ENCODE data around the gene ZSCAN5A. TPM values are rescaled to one million over a fixed set of nuclear protein-coding genes. Genes with fewer than 3 reads are reported as not detected.
A peak's percentile ranks its signal among the peaks of the same experiment; 100 is the strongest.

ZSCAN5A gene
- total and polyA plus RNA-seq, 9 of the 15 experiments (the other 6 are each of a cell fraction or from before 2014, with no cell fraction given): 5.8 to 15.3 (median 11.8) TPM

DNA sequence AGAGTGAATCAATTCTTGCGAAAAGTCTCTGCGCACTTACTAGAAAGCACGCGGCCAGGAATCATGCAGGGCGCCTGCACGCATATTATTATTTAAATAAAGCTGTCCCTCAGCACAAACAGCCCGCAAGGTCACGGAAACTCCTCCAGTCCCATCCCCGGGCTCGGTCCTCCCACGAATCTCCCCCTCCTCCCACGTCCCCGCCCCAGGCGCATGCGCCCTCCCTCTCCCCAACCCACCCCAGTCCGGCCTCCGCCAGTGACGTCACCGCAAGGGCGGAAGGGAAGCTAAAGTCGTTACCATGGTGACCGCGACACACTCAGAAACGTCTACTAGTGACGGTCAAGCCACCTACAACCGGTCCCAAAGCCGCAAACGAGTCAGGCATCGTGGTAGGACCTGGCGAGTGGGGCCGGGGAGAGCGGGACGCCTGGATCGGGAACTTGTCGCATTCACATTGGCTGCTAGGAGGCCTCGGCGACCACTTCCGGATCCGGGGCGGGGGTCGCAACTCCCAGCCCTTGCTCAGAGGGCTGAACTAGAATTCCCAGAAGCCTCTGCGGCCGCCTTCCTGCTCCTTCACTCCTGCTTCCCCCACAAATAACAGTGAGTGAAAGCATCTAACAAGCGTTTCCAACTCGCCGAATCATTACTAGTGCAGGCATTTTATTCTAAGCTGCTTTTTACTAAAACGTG, at the start of gene ZSCAN5A (continued):
- TF ChIP-seq, protein P1, sequence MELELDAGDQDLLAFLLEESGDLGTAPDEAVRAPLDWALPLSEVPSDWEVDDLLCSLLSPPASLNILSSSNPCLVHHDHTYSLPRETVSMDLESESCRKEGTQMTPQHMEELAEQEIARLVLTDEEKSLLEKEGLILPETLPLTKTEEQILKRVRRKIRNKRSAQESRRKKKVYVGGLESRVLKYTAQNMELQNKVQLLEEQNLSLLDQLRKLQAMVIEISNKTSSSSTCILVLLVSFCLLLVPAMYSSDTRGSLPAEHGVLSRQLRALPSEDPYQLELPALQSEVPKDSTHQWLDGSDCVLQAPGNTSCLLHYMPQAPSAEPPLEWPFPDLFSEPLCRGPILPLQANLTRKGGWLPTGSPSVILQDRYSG (tag; conservative IDR thresholded peaks at IDR 0.05; ENCODE audit: low read depth): peak; percentile 75; the same call in 1 of the 2 replicates
- TF ChIP-seq TBP (optimal IDR thresholded peaks at IDR 0.05; ENCODE audit: low read depth, low read length): peak; percentile 58
- TF ChIP-seq RCOR1 (IDR thresholded peaks at IDR 0.05; ENCODE audit: borderline replicate concordance in 1 of 2, low read depth in 2 of 2, low read length in 2 of 2): 0 out of 4 replicates have a peak, but pooled peaks of 1 of the 2 experiments have one; percentile 20
- no peak for TF ChIP-seq HLTF (IDR thresholded peaks at IDR 0.05)
- TF ChIP-seq, protein P2, sequence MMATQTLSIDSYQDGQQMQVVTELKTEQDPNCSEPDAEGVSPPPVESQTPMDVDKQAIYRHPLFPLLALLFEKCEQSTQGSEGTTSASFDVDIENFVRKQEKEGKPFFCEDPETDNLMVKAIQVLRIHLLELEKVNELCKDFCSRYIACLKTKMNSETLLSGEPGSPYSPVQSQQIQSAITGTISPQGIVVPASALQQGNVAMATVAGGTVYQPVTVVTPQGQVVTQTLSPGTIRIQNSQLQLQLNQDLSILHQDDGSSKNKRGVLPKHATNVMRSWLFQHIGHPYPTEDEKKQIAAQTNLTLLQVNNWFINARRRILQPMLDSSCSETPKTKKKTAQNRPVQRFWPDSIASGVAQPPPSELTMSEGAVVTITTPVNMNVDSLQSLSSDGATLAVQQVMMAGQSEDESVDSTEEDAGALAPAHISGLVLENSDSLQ (IDR thresholded peaks at IDR 0.05): no peak
- TF ChIP-seq SP1 (CRISPR knock-in tag; IDR thresholded peaks at IDR 0.05): peak; percentile 33; the same call in 1 of the 2 replicates
- peak; percentile 85 for TF ChIP-seq ASH1L (IDR thresholded peaks at IDR 0.05; ENCODE audit: borderline replicate concordance, low read depth, partially characterized antibody)
- peak; percentile 11 for TF ChIP-seq MYC (IDR thresholded peaks at IDR 0.05; ENCODE audit: low read depth, low read length)
- no peak for TF ChIP-seq MYC (CRISPR knock-in tag; IDR thresholded peaks at IDR 0.05; ENCODE audit: borderline replicate concordance, low read depth)
- peak; percentile 86 for TF ChIP-seq ELF1 (tag; IDR thresholded peaks at IDR 0.05)
- peak; percentile 71 for TF ChIP-seq JUN (IDR thresholded peaks at IDR 0.05; ENCODE audit: borderline replicate concordance, low read depth, low read length)
- no peak for TF ChIP-seq JUN (CRISPR knock-in tag; IDR thresholded peaks at IDR 0.05; ENCODE audit: borderline replicate concordance)
- TF ChIP-seq EP400 (IDR thresholded peaks at IDR 0.05): peak; percentile 95
- TF ChIP-seq KDM5B (IDR thresholded peaks at IDR 0.05; ENCODE audit: insufficient replicate concordance, low read depth, low read length): peak; percentile 54
- 0 out of 2 replicates have a peak, but pooled peaks have one; percentile 18 for TF ChIP-seq SOX6 (IDR thresholded peaks at IDR 0.05)
- TF ChIP-seq, protein P3, sequence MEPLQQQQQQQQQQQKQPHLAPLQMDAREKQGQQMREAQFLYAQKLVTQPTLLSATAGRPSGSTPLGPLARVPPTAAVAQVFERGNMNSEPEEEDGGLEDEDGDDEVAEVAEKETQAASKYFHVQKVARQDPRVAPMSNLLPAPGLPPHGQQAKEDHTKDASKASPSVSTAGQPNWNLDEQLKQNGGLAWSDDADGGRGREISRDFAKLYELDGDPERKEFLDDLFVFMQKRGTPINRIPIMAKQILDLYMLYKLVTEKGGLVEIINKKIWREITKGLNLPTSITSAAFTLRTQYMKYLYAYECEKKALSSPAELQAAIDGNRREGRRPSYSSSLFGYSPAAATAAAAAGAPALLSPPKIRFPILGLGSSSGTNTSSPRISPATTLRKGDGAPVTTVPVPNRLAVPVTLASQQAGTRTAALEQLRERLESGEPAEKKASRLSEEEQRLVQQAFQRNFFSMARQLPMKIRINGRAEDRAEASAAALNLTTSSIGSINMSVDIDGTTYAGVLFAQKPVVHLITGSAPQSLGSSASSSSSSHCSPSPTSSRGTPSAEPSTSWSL (CRISPR knock-in tag; IDR thresholded peaks at IDR 0.05; ENCODE audit: borderline replicate concordance): no peak
- TF ChIP-seq ZNF644 (tag; IDR thresholded peaks at IDR 0.05; ENCODE audit: low read depth): peak; percentile 68; the same call in 1 of the 2 replicates
- peak in 1 of 3 experiments; percentile 42 for TF ChIP-seq YY1 (IDR thresholded peaks at IDR 0.05; ENCODE audit: borderline replicate concordance in 1 of 3, control insufficient read depth in 1 of 3, extremely low read depth in 1 of 3, insufficient read depth in 3 of 3, insufficient read length in 1 of 3, insufficient replicate concordance in 2 of 3, low read depth in 1 of 3, low read length in 2 of 3)
- no peak for TF ChIP-seq SRSF1 (IDR thresholded peaks at IDR 0.05; ENCODE audit: low read depth, low read length)
- TF ChIP-seq CBX3 (IDR thresholded peaks at IDR 0.05; ENCODE audit: borderline replicate concordance in 1 of 2, low read length in 2 of 2): peak in 1 of 2 experiments; percentile 31; a peak in 1 of 3 replicates
- peak; percentile 81 for TF ChIP-seq MCM2 (IDR thresholded peaks at IDR 0.05; ENCODE audit: low read depth)
- peak; percentile 41; the same call in 1 of the 2 replicates for TF ChIP-seq SPI1 (IDR thresholded peaks at IDR 0.05; ENCODE audit: borderline replicate concordance, low read depth, low read length)

All from K562 (cell line).